Activated naive CD8-positive, alpha-beta T cell treated with anti-CD3 and anti-CD28 coated beads, Interleukin-2, amount 10 ng/mL, durations not matched to agents 7 days and 5 days (primary cell): ENCODE results near the gene PSTK. TPM values are rescaled to one million over a fixed set of nuclear protein-coding genes. Genes with fewer than 3 reads are reported as not detected.

Source experiments
- ATAC-seq: fragments of 150-1000 bp; cut with Tn5 transposase; one replicate; pipeline ENCODE4 v1.10.0; 2021; ENCODE audit warnings: low read depth, moderate library complexity
- POLR2A ChIA-PET: fragments of 350-600 bp; sonication (Branson Sonifier 250); formaldehyde crosslinking; loops from one replicate; lab custom pipeline; 2021; ENCODE audit warnings: antibody characterized with exemption; lab: Charles Lee
- DNase-seq: peaks from one replicate; pipeline ENCODE4 v3.0.0; 2021
- H3K27ac Mint-ChIP-seq: one replicate; pipeline ENCODE4 v1.8.0; 2022; ENCODE audit warnings: mild to moderate bottlenecking, mixed read lengths
- H3K27me3 Mint-ChIP-seq: one replicate; pipeline ENCODE4 v1.8.0; 2022; ENCODE audit warnings: mild to moderate bottlenecking, moderate library complexity, mixed read lengths
- H3K36me3 Mint-ChIP-seq: one replicate; pipeline ENCODE4 v1.8.0; 2021; ENCODE audit warnings: mild to moderate bottlenecking, mixed read lengths
- H3K4me1 Mint-ChIP-seq: one replicate; pipeline ENCODE4 v1.8.0; 2021; ENCODE audit warnings: mixed read lengths
- H3K4me3 Mint-ChIP-seq: one replicate; pipeline ENCODE4 v1.8.0; 2022; ENCODE audit warnings: mild to moderate bottlenecking, moderate library complexity, mixed read lengths
- H3K9me3 Mint-ChIP-seq: one replicate; pipeline ENCODE4 v1.8.0; 2021; ENCODE audit warnings: mixed read lengths
- total RNA-seq, 2 experiments: library from RNA; stranded (reverse); gene quantifications; one replicate each; pipeline ENCODE4 v1.2.3, GENCODE V29; 2021

PSTK gene, protein sequence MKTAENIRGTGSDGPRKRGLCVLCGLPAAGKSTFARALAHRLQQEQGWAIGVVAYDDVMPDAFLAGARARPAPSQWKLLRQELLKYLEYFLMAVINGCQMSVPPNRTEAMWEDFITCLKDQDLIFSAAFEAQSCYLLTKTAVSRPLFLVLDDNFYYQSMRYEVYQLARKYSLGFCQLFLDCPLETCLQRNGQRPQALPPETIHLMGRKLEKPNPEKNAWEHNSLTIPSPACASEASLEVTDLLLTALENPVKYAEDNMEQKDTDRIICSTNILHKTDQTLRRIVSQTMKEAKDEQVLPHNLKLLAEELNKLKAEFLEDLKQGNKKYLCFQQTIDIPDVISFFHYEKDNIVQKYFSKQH
- 1 to 10 TPM; 3.5 to 4.5 TPM for total RNA-seq

DNA sequence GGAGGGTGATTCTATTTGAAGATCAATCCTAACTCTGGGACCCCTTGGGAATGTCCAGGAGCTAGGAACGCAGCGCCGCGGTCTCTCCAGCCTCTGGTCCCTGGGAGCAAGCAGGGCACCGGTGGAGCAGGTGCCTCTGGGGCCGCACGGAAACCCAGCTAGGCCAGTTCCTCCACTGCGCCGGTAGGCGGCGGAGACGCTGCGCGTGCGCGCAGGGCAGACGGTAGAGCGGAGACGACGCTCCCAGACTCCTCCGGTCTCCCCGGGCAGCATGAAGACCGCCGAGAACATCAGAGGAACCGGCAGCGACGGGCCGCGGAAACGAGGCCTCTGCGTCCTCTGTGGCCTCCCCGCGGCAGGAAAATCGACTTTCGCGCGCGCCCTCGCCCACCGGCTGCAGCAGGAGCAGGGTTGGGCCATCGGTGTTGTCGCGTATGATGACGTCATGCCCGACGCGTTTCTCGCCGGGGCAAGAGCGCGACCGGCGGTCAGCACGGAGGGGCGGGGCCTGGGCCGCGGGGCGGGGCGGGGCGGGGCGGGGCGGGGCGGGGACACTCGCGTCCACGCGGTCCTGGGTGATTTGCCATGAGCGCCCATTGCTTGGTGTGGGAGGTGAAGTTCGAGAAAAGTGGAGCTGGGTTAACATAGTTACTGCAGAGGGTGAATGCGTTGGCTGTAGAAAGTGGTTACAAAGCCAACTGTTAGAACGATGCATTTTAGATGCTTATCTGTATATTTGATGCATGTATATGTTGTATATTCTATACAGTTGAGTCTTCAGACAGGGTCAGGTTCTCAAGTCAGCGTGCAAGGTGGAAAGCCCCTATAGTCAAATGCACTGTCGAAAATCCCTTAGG is at the start of gene PSTK:
Gene PSTK, plus strand, starts transcription at position 193 of the 857 bp plus-strand sequence. Its CDS starts 79 bp downstream, at position 272.
- H3K4me3 Mint-ChIP-seq, result peak within 1 kb of the TSS; percentile 90
- peak; percentile 98 for ATAC-seq
- peak within 1 kb of the TSS; percentile 94 for H3K27ac Mint-ChIP-seq
- H3K36me3 Mint-ChIP-seq, result no peaks in the 10 kb centered on the region
- POLR2A ChIA-PET, result interaction anchor here (0.6 to 2.3 kb wide), 4 partner anchors 23 to 1847 kb away, joined by 3 to 22 read pairs (median 6); partner anchors contain the start of genes ACADSB, C10orf88 and IKZF5
- DNase-seq, result peak; percentile 89
- peaks cover 15% of the 10 kb centered on the region for H3K27me3 Mint-ChIP-seq
- H3K4me1 Mint-ChIP-seq, result peaks cover 17% of the 10 kb centered on the region
- H3K9me3 Mint-ChIP-seq, result no peaks in the 10 kb centered on the region

- Mint-ChIP-seq H3K9me3 (no peaks in the 10 kb centered on the region), H3K27me3 (no peaks in the 10 kb centered on the region), H3K36me3 (peaks cover 15% of the 10 kb centered on the region), H3K4me1 (no peaks in the 10 kb centered on the region), H3K4me3 (no peak overlapping the region), H3K27ac (no peak overlapping the region)
- DNase-seq (no peak), ATAC-seq (no peak)
- POLR2A ChIA-PET, result no interaction called here
Observed at GRCh38 chr10:122931088-122931906, 48.9 kb upstream of the PSTK start.

GRCh38 chr10:122939133-122939855 is 40.9 kb upstream of the PSTK start:
- Mint-ChIP-seq H3K36me3 (peaks cover 35% of the 10 kb centered on the region), H3K4me3 (no peak overlapping the region), H3K9me3 (no peaks in the 10 kb centered on the region), H3K4me1 (no peaks in the 10 kb centered on the region), H3K27me3 (no peaks in the 10 kb centered on the region), H3K27ac (no peak overlapping the region)
- DNase-seq, result no peak
- ATAC-seq, result no peak
- POLR2A ChIA-PET, result no interaction called here

DNA sequence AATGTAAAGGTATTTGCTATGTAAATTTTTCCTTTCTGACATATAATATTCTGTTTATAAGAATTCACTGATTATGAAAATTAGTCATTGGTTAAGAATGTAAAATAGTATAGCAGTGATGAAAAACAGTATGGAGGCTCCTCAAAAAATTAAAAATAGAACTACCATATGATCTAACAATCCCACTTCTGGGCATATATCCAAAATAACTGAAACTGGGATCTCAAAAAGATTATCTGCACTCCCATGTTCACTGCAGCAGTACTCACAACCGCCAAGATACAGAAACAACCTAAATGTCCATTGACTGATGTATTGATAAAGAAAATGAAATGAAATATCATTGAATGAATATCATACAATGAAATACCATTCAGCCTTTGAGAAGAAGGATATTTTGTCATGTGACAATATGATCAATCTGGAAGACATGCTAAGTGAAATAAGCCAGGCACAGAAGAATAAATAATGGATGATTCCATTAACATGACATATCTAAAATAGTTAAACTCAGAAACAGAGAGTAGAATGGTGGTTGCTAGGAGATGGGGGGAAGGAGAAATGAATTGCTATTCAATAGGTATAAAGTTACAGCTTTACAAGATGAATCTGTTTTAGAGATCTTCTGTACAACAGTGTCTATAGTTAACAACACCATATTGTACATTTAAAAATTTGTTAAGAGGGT is 40.2 kb upstream of the PSTK start:
- no peak for DNase-seq
- H3K9me3 Mint-ChIP-seq, result no peaks in the 10 kb centered on the region
- no peak for ATAC-seq
- H3K27me3 Mint-ChIP-seq, result no peaks in the 10 kb centered on the region
- H3K27ac Mint-ChIP-seq, result no peak overlapping the region
- POLR2A ChIA-PET, result no interaction called here
- H3K4me1 Mint-ChIP-seq, result no peaks in the 10 kb centered on the region
- H3K4me3 Mint-ChIP-seq, result no peak overlapping the region
- H3K36me3 Mint-ChIP-seq, result peaks cover 32% of the 10 kb centered on the region

DNA sequence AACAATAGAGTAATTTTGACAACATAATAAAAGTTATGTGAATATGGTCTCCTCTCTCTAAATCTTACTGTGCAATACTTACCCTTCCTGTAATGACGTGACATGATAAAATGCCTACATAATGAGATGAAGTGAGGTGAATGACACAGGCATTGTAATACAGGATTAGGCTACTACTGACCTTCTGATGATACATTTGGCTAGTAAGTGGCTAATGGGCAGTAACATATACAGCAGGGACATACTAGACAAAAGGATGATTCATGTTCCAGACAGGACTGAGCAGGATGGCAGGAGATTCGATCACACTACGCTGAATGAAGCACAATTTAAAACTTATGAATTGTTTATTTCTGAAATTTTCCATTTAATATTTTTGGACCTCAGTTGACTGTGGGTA is 30.9 kb upstream of the PSTK start:
- no peak for DNase-seq
- no peak for ATAC-seq
- H3K36me3 Mint-ChIP-seq, result peaks cover 33% of the 10 kb centered on the region
- no peaks in the 10 kb centered on the region for H3K27me3 Mint-ChIP-seq
- no peak overlapping the region for H3K4me3 Mint-ChIP-seq
- POLR2A ChIA-PET, result no interaction called here
- H3K9me3 Mint-ChIP-seq, result no peaks in the 10 kb centered on the region
- peaks cover 28% of the 10 kb centered on the region for H3K4me1 Mint-ChIP-seq
- H3K27ac Mint-ChIP-seq, result no peak overlapping the region

DNA sequence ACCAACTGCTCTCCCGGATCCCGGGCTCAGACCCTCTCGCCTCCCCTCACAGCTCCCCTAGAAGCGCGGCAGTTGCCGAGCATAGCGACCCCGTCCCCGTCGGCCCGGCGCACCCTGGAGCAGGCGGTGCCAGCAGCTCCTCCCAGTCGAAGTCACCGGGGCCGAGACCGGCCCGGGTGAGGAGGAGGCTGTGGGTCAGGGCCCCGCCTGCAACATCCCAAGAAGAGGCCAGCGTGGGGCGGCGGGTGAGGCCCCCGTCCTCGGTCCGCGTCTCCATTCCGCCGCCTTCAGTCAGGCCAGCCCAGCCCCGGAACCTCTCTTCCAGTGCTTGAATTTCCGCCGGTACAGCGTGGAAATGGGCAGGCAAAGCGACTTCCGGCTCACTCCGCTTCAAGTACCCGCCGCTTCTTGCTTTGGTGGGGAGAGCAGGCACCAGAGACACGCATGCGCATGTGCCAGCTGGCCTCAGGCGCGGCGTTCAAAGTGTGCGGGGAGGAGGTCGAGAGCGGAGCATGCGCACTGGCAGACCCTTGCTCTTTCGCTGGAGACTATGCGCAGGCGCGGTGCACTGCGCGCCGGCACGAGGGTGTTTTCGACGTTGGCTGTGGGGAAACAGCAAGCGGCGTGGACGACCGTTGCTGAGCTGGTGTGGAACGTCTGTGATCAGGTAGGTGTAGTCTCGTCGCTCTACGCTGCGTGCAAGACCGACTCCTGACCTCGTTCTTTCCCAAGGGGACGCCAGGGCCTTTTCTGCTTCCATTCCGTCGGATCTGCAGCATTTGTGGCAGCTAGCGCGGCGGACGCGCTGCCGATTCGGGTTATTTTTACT is 26.1 kb upstream of the PSTK start, which contains the start of gene C10orf88:
Gene C10orf88, minus strand, starts transcription at position 326 of the 829 bp plus-strand sequence. Its CDS starts 49 bp downstream, at position 277.
- no peaks in the 10 kb centered on the region for H3K9me3 Mint-ChIP-seq
- H3K4me1 Mint-ChIP-seq, result peaks cover 32% of the 10 kb centered on the region
- peak within 1 kb of the TSS; percentile 91 for H3K4me3 Mint-ChIP-seq
- POLR2A ChIA-PET, result interaction anchor here (0.6 to 1.7 kb wide), 8 partner anchors 9 to 579 kb away, joined by 3 to 9 read pairs (median 5); partner anchors contain the start of genes ACADSB, FAM24B, IKZF5 and PSTK
- peak within 1 kb of the TSS; percentile 87 for H3K27ac Mint-ChIP-seq
- peak; percentile 95 for DNase-seq
- H3K27me3 Mint-ChIP-seq, result peaks cover 6% of the 10 kb centered on the region
- peaks cover 15% of the 10 kb centered on the region for H3K36me3 Mint-ChIP-seq
- peak; percentile 97 for ATAC-seq

DNA sequence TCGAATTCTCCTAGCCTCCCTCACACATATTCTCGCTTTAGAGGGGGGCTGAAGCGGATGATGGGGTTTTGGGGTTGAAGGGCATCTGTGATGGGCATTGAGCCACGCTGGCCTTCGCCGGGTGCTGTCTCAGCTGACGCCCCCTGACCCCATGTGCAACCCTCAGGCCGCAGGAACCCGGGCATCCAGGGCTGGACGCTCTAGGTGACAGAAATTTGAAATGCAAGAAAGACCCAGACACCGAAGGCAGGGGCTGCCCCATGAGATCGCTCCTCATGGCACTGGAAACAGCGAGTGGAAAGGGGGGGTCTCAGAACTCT is 25.5 kb upstream of the PSTK start:
- POLR2A ChIA-PET, result interaction anchor here (0.7 to 1.7 kb wide), 4 partner anchors 25 to 580 kb away, joined by 3 to 9 read pairs (median 8); partner anchors contain the start of genes ACADSB, FAM24B, IKZF5 and PSTK
- no peaks in the 10 kb centered on the region for H3K9me3 Mint-ChIP-seq
- peaks cover 10% of the 10 kb centered on the region for H3K36me3 Mint-ChIP-seq
- DNase-seq (no peak), ATAC-seq (no peak)
- peaks cover 29% of the 10 kb centered on the region for H3K4me1 Mint-ChIP-seq
- peaks cover 6% of the 10 kb centered on the region for H3K27me3 Mint-ChIP-seq
- H3K27ac Mint-ChIP-seq, result peak overlapping the region; percentile 87
- H3K4me3 Mint-ChIP-seq, result no peak overlapping the region

- ATAC-seq, result no peak
- H3K4me3 Mint-ChIP-seq, result no peak overlapping the region
- DNase-seq, result no peak
- POLR2A ChIA-PET, result interaction anchor here (1.2 kb wide), 1 partner anchor 52 kb away, joined by 3 read pairs; no protein-coding TSS in a partner anchor
- H3K36me3 Mint-ChIP-seq, result peaks cover 10% of the 10 kb centered on the region
- H3K27me3 Mint-ChIP-seq, result peaks cover 6% of the 10 kb centered on the region
- H3K4me1 Mint-ChIP-seq, result peaks cover 24% of the 10 kb centered on the region
- H3K27ac Mint-ChIP-seq, result no peak overlapping the region
- no peaks in the 10 kb centered on the region for H3K9me3 Mint-ChIP-seq
Observed at GRCh38 chr10:122955892-122956291, 24.3 kb upstream of the PSTK start.

DNA sequence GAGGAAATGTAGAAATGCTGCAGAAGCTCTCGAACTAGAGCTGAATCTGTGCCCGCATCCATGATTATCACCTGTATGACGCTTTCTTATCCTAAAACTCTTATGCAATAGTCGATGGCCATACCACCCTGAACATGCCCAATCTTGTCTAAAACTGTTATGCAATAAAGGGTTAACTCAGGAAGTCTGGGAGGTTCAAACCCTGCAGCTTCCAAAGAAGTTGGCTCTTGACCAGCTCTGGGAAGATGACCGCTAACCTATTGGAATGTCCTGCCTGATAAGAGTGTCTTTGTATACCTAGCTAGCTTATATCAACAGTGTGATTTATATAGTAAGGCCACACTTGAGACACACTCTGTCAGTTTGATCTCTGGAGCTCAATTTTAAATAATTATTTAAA is 22.7 kb upstream of the PSTK start:
- Mint-ChIP-seq H3K4me1 (peaks cover 17% of the 10 kb centered on the region), H3K27ac (no peak overlapping the region), H3K36me3 (peaks cover 7% of the 10 kb centered on the region), H3K27me3 (peaks cover 6% of the 10 kb centered on the region), H3K4me3 (no peak overlapping the region), H3K9me3 (no peaks in the 10 kb centered on the region)
- DNase-seq (no peak), ATAC-seq (no peak)
- POLR2A ChIA-PET, result interaction anchor here (0.6 to 1.2 kb wide), 2 partner anchors 23 to 170 kb away, joined by 3 to 7 read pairs; partner anchors contain the start of gene PSTK

DNA sequence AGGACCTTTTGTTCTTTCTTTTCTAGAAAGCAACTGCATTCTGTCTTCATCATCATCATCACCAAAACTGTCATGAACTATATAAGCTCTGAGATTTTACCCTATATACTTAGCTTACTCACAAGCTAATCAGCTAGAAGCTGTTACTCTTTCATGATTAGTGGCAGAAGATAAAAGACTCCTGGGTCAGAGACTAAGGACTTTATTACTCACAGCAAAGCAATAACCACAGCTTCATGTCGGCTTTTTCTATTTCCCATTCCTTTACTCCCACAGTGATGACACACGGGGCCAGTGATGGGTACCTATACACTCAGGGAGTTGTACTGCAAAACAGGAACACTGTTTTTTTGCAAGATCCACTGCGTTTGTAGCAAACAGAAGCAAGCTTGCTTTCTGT is 17.8 kb upstream of the PSTK start:
- Mint-ChIP-seq H3K27me3 (peaks cover 6% of the 10 kb centered on the region), H3K4me1 (no peaks in the 10 kb centered on the region), H3K36me3 (peaks cover 3% of the 10 kb centered on the region), H3K27ac (no peak overlapping the region), H3K4me3 (no peak overlapping the region), H3K9me3 (peaks cover 15% of the 10 kb centered on the region)
- DNase-seq (no peak), ATAC-seq (no peak)
- POLR2A ChIA-PET, result interaction anchor here (0.6 kb wide), 1 partner anchor 161 kb away, joined by 5 read pairs; no protein-coding TSS in a partner anchor

GRCh38 chr10:122966879-122967278 is 13.3 kb upstream of the PSTK start:
- Mint-ChIP-seq H3K36me3 (peaks cover 3% of the 10 kb centered on the region), H3K4me1 (no peaks in the 10 kb centered on the region), H3K27me3 (peaks cover 9% of the 10 kb centered on the region), H3K9me3 (peaks cover 30% of the 10 kb centered on the region), H3K4me3 (no peak overlapping the region), H3K27ac (no peak overlapping the region)
- no peak for DNase-seq
- ATAC-seq, result no peak
- POLR2A ChIA-PET, result no interaction called here
